Effector memory CD4-positive, alpha-beta T cell (primary cell): ENCODE data around the gene ABCA4.
"Not testable (repeated sequence)": the region's sequence is repeated elsewhere in the genome, so short reads cannot be mapped to it uniquely, and the experiment has no call there.

Source experiments
- DNase-seq, 3 donors: peaks; one replicate each; pipeline ENCODE4 v3.0.0-alpha.2; 2020
- H3K27ac ChIP-seq: 2 replicates; pipeline ENCODE4 v1.7.0; 2013; ENCODE audit warnings: mild to moderate bottlenecking, low read length, moderate library complexity; ENCODE audit not compliant: insufficient read depth, poor library complexity, severe bottlenecking
- H3K27me3 ChIP-seq: replicated peaks from 2 replicates; pipeline ENCODE4 v1.7.0; 2013; ENCODE audit warnings: mild to moderate bottlenecking, low read length; ENCODE audit not compliant: insufficient read depth, control insufficient read depth, poor library complexity, severe bottlenecking
- H3K36me3 ChIP-seq: 2 replicates; pipeline ENCODE4 v1.7.0; 2013; ENCODE audit warnings: mild to moderate bottlenecking, low read length, moderate library complexity; ENCODE audit not compliant: control insufficient read depth, insufficient read depth
- H3K4me1 ChIP-seq: 2 replicates; pipeline ENCODE4 v1.7.0; 2013; ENCODE audit warnings: low read length, mild to moderate bottlenecking; ENCODE audit not compliant: control insufficient read depth, insufficient read depth, poor library complexity, severe bottlenecking
- H3K4me3 ChIP-seq: 2 replicates; pipeline ENCODE4 v1.7.0; 2013; ENCODE audit warnings: low read length, low read depth, mild to moderate bottlenecking; ENCODE audit not compliant: insufficient read depth, poor library complexity, severe bottlenecking
- H3K9me3 ChIP-seq: 2 replicates; pipeline ENCODE4 v1.7.0; 2013; ENCODE audit warnings: mild to moderate bottlenecking, low read length, moderate library complexity; ENCODE audit not compliant: control insufficient read depth
- total RNA-seq, 3 donors: gene quantifications; one replicate each; lab custom pipeline; 2026; lab: John Stamatoyannopoulos, UW

Gene ABCA4
- 0 reads per million in 3 donors for total RNA-seq

DNA sequence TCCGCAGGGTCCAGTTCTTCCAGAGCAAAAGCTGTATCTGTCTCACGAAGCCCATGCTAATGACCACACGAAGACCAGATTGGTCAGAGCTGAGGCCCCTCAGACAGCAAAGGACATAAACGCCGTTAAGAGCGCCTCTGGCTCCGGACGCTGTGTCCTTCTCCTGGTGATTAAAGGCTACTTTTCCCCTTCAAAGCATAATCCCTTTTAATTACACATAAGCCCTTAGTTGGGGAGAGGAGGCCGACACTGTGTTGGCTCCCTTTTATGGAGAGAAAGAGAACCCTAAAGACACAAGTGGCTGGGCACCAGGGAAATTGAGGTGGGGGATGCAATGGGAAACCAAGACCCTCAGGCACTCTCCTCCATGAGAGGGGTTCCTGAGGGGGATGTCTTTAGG, at the start of gene ABCA4:
Gene ABCA4, minus strand, starts transcription at position 158 of the 400 bp plus-strand sequence. Its CDS starts 103 bp downstream, at position 55.
- H3K4me3 ChIP-seq = no peak within 1 kb of the TSS
- no peaks in the 10 kb centered on the region for H3K36me3 ChIP-seq
- no peaks in the 10 kb centered on the region for H3K4me1 ChIP-seq
- no peaks in the 10 kb centered on the region for H3K9me3 ChIP-seq
- no peaks in the 10 kb centered on the region for H3K27me3 ChIP-seq
- no peak for DNase-seq
- no peak within 1 kb of the TSS for H3K27ac ChIP-seq

DNA sequence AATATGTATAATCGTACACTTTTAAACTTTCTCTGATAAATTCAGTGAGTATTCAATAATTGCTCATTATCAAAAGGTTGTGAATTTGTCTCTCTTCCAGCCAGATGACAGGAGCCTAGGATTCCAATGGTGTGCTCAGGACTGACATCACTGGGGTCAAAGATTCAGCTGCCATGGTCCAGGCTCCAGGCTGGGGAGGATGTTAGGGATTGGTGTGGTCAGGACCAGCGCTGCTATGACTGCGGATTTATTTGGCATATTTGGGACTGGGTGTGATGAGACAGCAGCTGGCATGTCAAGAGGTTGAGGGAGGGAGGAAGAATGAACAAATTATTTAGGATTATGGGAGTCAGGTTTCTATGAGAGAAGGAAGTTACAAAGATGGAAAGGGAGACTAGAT, 48.2 kb upstream of the ABCA4 start:
- H3K36me3 ChIP-seq = no peaks in the 10 kb centered on the region
- no peak for DNase-seq
- H3K4me3 ChIP-seq = no peak overlapping the region
- no peak overlapping the region for H3K27ac ChIP-seq
- H3K27me3 ChIP-seq = peaks cover 4% of the 10 kb centered on the region
- no peaks in the 10 kb centered on the region for H3K9me3 ChIP-seq
- no peaks in the 10 kb centered on the region for H3K4me1 ChIP-seq

DNA sequence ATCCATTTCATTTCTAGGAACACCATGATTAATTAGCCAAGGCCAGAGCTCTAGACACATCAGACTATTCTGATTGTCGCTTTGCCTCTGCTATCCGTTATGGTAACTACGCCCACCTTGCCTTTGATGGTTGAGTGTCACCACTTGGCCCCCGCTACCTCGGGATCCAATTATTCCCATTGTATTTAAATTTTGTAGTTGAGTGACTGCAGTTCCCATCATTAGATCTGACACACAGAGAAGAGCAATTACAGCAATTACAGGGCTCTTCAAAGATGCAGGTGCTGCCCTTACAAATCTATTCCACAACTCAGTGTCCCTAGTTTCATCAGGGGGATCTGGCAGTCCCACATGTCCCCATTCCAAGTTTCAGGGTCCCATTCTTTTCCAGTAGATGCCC, 44.9 kb upstream of the ABCA4 start:
- no peak for DNase-seq
- Histone ChIP-seq H3K27ac (no peak overlapping the region), H3K9me3 (no peaks in the 10 kb centered on the region), H3K36me3 (no peaks in the 10 kb centered on the region), H3K4me3 (no peak overlapping the region), H3K27me3 (peaks cover 4% of the 10 kb centered on the region), H3K4me1 (no peaks in the 10 kb centered on the region)

DNA sequence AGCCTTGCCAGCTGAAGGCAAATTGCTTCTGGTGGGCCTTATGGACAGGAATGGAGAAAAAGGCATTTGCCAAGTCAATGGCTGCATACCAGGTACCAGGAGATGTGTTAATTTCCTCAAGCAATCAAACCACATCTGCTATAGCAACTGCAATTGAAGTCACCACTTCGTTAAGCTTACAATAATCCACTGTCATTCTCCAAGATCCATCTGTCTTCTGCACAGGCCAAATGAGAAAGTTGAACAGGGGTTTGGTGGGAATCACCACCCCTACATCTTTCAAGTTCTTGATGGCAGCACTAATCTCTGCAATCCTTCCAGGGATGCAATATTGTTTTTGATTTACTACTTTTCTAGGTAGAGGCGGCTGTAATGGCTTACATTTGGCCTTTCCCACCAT, 43.9 kb upstream of the ABCA4 start:
- not testable (repeated sequence) for H3K4me1 ChIP-seq, H3K4me3 ChIP-seq, DNase-seq, H3K9me3 ChIP-seq, H3K27ac ChIP-seq, H3K36me3 ChIP-seq, H3K27me3 ChIP-seq

DNA sequence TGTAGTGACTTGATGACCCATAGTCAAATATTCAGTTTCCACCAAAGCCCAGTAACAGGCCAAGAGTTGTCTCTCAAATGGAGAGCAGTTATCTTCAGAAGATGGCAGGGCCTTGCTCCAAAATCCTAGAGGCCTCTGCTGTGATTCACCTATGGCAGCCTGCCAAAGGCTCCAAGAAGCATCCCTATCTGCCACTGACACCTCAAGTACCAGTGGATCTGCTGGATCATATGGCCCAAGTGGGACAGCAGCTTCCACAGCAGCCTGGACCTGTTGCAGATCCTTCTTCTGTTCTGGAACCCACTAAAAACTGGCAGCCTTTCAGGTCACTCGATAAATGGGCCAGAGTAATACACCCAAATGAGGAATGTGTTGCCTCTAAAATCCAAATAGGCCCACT, 43.2 kb upstream of the ABCA4 start:
- not testable (repeated sequence) for H3K9me3 ChIP-seq, H3K4me3 ChIP-seq, H3K27me3 ChIP-seq, H3K36me3 ChIP-seq, H3K4me1 ChIP-seq, DNase-seq, H3K27ac ChIP-seq

DNA sequence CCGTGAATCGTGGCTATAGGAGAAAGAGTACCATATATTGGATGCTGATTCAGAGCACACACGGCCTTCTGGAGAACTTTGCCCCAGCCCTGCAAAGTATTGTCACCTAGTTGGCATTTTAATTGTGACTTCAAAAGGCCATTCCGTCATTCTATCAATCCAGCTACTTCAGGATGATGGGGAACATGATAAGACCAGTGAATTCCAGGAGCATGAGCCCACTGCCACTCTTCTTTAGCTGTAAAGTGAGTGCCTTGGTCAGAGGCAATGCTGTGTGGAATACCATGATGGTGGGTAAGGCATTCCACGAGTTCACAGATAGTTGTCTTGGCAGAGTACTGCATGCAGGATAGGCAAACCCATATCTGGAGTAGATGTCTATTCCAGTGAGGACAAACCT, 42.3 kb upstream of the ABCA4 start:
- H3K4me1 ChIP-seq, DNase-seq, H3K27me3 ChIP-seq, H3K4me3 ChIP-seq, H3K27ac ChIP-seq, H3K9me3 ChIP-seq, H3K36me3 ChIP-seq: not testable (repeated sequence)

DNA sequence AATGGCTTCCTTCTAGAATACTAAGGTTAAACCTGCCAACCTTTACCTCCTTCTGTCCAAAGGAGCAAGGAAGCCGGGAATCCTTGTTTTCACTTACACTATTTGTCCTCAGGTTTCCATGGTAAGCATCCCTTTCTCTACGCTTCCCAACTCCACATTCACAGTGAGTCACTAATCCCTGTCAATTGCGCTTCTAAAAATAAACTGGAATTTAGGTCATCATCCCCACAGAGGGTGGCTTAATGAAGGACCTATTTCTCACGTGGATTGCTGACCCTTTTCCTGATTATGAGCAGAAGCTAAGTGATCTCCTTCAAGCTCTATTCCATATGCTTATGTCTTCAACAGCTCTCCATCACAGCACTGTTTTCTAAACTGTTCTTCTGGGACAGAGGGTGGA, 39.9 kb upstream of the ABCA4 start:
- Histone ChIP-seq H3K27me3 (no peaks in the 10 kb centered on the region), H3K4me3 (no peak overlapping the region), H3K36me3 (no peaks in the 10 kb centered on the region), H3K27ac (no peak overlapping the region), H3K9me3 (no peaks in the 10 kb centered on the region), H3K4me1 (no peaks in the 10 kb centered on the region)
- DNase-seq = no peak

DNA sequence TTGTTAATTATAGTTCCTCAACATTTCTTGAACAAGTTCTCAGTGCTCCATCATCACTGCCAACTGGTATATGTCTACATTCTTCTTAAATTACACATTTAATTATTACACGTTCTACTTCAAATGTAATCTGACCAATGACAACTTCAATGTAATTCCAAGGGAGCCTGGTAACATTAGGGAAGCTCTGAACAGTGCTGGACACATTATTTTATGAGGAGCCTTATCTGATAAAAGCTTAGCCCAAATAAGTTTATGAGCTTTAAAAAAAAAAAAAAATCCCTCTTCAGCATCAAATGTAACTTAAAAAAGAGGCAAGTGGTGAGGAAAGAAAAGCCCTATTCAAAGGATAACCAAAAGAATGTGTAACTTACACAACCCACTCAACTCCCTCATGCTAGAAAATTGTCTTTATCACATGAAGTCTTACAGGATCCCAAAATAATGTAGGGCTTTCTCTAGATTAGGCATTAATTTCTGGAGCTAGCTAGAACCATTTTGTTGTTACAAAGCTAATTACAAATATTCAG, 35.2 kb upstream of the ABCA4 start:
- Histone ChIP-seq H3K4me1 (no peaks in the 10 kb centered on the region), H3K9me3 (no peaks in the 10 kb centered on the region), H3K27me3 (no peaks in the 10 kb centered on the region), H3K27ac (no peak overlapping the region), H3K4me3 (no peak overlapping the region), H3K36me3 (no peaks in the 10 kb centered on the region)
- DNase-seq = no peak

DNA sequence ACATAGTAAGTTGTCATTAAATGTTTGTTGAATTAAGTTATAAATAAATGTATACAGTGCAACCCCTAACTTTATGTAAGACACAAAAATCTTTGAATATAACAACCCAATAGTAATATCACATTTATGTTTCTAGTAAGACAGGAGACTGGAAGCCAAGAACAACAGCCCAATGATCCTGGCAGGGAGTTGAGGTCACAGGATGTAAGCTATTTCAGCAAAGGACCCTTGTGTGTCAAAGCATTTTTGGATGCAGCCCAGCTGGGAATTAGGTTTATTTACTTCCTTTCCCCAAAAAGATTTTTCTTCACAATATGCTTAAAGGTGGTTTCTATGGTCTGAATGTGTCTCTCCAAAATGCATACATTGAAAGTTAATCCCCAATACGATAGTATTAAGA, 34.0 kb upstream of the ABCA4 start:
- no peak for DNase-seq
- no peaks in the 10 kb centered on the region for H3K27me3 ChIP-seq
- H3K36me3 ChIP-seq = no peaks in the 10 kb centered on the region
- no peaks in the 10 kb centered on the region for H3K4me1 ChIP-seq
- no peaks in the 10 kb centered on the region for H3K9me3 ChIP-seq
- H3K4me3 ChIP-seq = no peak overlapping the region
- H3K27ac ChIP-seq = no peak overlapping the region

DNA sequence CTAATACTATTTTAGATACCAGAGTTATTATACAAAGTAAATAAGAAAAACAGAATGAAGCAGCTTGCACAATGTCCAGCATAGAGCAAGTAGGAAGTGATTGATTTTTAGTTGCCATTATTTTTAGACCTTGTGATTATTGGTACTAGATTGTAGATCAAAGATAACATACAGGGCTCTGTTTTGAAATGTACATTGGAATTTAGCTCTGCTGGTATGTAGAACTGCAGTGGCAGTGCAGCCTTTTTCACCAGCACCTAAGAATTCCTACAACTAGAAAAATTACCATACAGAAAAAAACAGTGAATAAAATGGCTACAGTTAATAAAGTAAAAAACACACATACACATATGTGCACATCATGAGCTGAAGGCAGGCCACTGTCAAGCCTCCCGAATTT, 32.2 kb upstream of the ABCA4 start:
- H3K4me1 ChIP-seq = no peaks in the 10 kb centered on the region
- H3K36me3 ChIP-seq = no peaks in the 10 kb centered on the region
- H3K27ac ChIP-seq = no peak overlapping the region
- no peaks in the 10 kb centered on the region for H3K27me3 ChIP-seq
- no peak for DNase-seq
- H3K9me3 ChIP-seq = no peaks in the 10 kb centered on the region
- H3K4me3 ChIP-seq = no peak overlapping the region

DNA sequence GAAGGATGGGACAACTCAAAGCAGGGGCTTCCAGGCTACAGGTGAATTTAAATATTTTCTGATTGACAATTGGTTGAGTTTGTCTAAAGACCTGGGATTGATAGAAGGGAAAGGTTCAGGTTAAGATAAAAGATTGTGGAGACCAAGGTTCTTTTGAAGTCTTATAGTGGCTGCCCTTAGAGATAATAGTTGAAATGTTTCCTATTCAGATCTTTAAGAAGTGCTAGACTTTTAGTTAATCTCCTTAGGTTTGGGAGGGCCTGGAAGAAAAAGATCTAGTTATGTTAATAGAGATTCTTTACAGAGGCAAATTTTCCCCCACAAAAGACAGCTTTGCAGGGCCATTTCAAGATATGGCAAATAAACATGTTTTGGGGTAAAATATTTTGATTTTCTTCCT, 28.2 kb upstream of the ABCA4 start:
- H3K27ac ChIP-seq, H3K36me3 ChIP-seq, H3K4me3 ChIP-seq, H3K9me3 ChIP-seq, H3K4me1 ChIP-seq, H3K27me3 ChIP-seq, DNase-seq: not testable (repeated sequence)
